ENCODE data around the gene GOLT1A. TPM values are rescaled to one million over a fixed set of nuclear protein-coding genes. Genes with fewer than 3 reads are reported as not detected.

The GOLT1A gene
- total RNA-seq, result not detected

GRCh38 chr1:204213668-204214662 lies at the start of gene GOLT1A:
TSS of gene GOLT1A (minus strand) at chr1:204213988. CDS start at chr1:204213906, 82 bp downstream.
- Histone ChIP-seq H3K27ac (no peak within 1 kb of the TSS), H3K4me1 (peaks cover 0 to 9% of the 10 kb centered on the region in 2 donors), H3K9me3 (no peaks in the 10 kb centered on the region), H3K36me3 (no peaks in the 10 kb centered on the region), H3K27me3 (no peaks in the 10 kb centered on the region), H3K4me3 (peak within 1 kb of the TSS in 1 of 2 donors; percentile 29)
- DNase-seq (ENCODE audit: low spot score), result peak; percentile 75
- TF ChIP-seq CTCF (IDR thresholded peaks at IDR 0.05), result peak; percentile 54 to 81

GRCh38 chr1:204263254-204263910 lies 49.6 kb upstream of the GOLT1A start:
- no peak overlapping the region for H3K4me3 ChIP-seq
- TF ChIP-seq CTCF (IDR thresholded peaks at IDR 0.05), result no peak
- DNase-seq (ENCODE audit: low spot score), result no peak
- H3K27me3 ChIP-seq, result no peaks in the 10 kb centered on the region
- H3K9me3 ChIP-seq, result no peaks in the 10 kb centered on the region
- peaks cover 59% of the 10 kb centered on the region for H3K36me3 ChIP-seq
- H3K4me1 ChIP-seq, result peaks cover 5 to 48% of the 10 kb centered on the region in 2 donors
- H3K27ac ChIP-seq, result peak overlapping the region; percentile 63 to 66

- H3K4me1 ChIP-seq, result peaks cover 5 to 48% of the 10 kb centered on the region in 2 donors
- no peak for DNase-seq (ENCODE audit: low spot score)
- H3K27me3 ChIP-seq, result no peaks in the 10 kb centered on the region
These were observed 48.9 kb upstream of the GOLT1A start for GRCh38 chr1:204262506-204263253.

DNA sequence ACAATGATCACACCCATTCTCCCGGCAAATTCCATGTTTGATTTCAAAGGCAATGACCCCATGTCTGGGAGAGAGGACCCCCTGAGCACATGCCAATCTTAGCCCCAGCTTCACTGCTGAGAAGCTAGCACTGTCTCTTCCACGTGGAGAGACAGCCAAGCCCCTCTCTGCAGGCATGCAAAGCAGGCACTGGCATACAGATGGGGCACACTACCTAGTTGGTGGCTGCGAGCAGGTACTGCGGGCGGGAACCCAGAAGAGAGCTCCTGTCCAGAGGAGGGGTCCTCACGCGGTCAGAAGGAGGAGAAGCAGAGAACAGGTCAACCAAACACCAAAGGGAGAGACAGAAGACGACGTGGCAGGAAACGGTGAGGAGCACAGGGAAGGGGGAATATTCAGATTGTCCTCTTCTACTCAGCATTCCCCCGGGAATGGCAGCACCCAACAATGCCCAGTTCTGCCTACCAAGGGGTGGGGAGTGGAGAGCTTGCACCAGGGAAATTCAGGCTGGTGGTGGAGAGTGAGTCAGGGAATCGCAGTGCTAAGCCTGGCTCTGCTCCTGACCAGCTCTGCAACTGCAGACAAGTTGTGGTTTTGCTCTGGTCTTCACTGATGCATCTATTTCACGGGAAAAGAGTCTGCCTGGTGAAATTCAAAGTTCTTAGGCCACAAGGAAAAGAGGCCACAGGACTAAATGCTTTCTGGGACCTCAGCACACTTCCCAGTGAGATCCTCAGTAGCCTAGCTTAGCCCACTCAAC lies 48.1 kb upstream of the GOLT1A start:
- TF ChIP-seq CTCF (IDR thresholded peaks at IDR 0.05), result no peak
- H3K27me3 ChIP-seq, result no peaks in the 10 kb centered on the region
- no peak overlapping the region for H3K27ac ChIP-seq
- no peak for DNase-seq (ENCODE audit: low spot score)
- H3K4me3 ChIP-seq, result no peak overlapping the region
- no peaks in the 10 kb centered on the region for H3K9me3 ChIP-seq
- peaks cover 5 to 48% of the 10 kb centered on the region in 2 donors for H3K4me1 ChIP-seq
- peaks cover 59% of the 10 kb centered on the region for H3K36me3 ChIP-seq

More at GRCh38 chr1:204262506-204263253, 48.9 kb upstream of the GOLT1A start:
- TF ChIP-seq CTCF (IDR thresholded peaks at IDR 0.05), result no peak
- H3K27ac ChIP-seq, result peak overlapping the region; percentile 63 to 66
- H3K4me3 ChIP-seq, result no peak overlapping the region
- H3K9me3 ChIP-seq, result no peaks in the 10 kb centered on the region
- peaks cover 59% of the 10 kb centered on the region for H3K36me3 ChIP-seq

GRCh38 chr1:204261266-204261665 lies 47.5 kb upstream of the GOLT1A start:
- no peaks in the 10 kb centered on the region for H3K9me3 ChIP-seq
- TF ChIP-seq CTCF (IDR thresholded peaks at IDR 0.05), result no peak

More at GRCh38 chr1:204261266-204261665, 47.5 kb upstream of the GOLT1A start:
- Histone ChIP-seq H3K4me3 (no peak overlapping the region), H3K4me1 (peaks cover 5 to 41% of the 10 kb centered on the region in 2 donors), H3K27me3 (no peaks in the 10 kb centered on the region), H3K27ac (no peak overlapping the region), H3K36me3 (peaks cover 57% of the 10 kb centered on the region)
- no peak for DNase-seq (ENCODE audit: low spot score)
